Endodermal cell (in vitro differentiated cells): ENCODE measurements around the gene PAPOLA. TPM values are rescaled to one million over a fixed set of nuclear protein-coding genes. Genes with fewer than 3 reads are reported as not detected.

Experiments
- DNase-seq: peaks from one replicate; pipeline ENCODE4 v3.0.0-alpha.2; 2017
- H3K27ac ChIP-seq: 2 replicates; pipeline ENCODE4 v1.5.1; 2013; ENCODE audit warnings: mild to moderate bottlenecking, low read depth, low read length, moderate library complexity
- H3K27me3 ChIP-seq: 2 replicates; pipeline ENCODE4 v1.6.1; 2013; ENCODE audit warnings: mild to moderate bottlenecking, low read length, moderate library complexity; ENCODE audit not compliant: insufficient read depth, control insufficient read depth, poor library complexity, severe bottlenecking
- H3K36me3 ChIP-seq: 2 replicates; pipeline ENCODE4 v1.7.0; 2013; ENCODE audit warnings: mild to moderate bottlenecking, low read length, moderate library complexity; ENCODE audit not compliant: control insufficient read depth, insufficient read depth
- H3K4me1 ChIP-seq: one replicate; pipeline ENCODE4 v1.7.0; 2013; ENCODE audit warnings: low read length; ENCODE audit not compliant: control insufficient read depth, insufficient read depth
- H3K4me3 ChIP-seq: 2 replicates; pipeline ENCODE4 v1.5.1; 2013; ENCODE audit warnings: mild to moderate bottlenecking, low read length, moderate library complexity
- H3K9ac ChIP-seq: 2 replicates; pipeline ENCODE4 v1.6.1; 2013; ENCODE audit warnings: mild to moderate bottlenecking, low read length, moderate library complexity; ENCODE audit not compliant: poor library complexity, severe bottlenecking; ENCODE audit errors: extremely low read depth
- H3K9me3 ChIP-seq: 2 replicates; pipeline ENCODE4 v1.6.1; 2013; ENCODE audit warnings: mild to moderate bottlenecking, low read length, moderate library complexity; ENCODE audit not compliant: control insufficient read depth
- H3K27ac Mint-ChIP-seq: 2 replicates; pipeline ENCODE4 v1.8.0; 2020; ENCODE audit warnings: mixed read lengths
- H3K27me3 Mint-ChIP-seq: 2 replicates; pipeline ENCODE4 v1.8.0; 2021; ENCODE audit warnings: mild to moderate bottlenecking, mixed read lengths; ENCODE audit not compliant: insufficient read depth
- H3K36me3 Mint-ChIP-seq: 2 replicates; pipeline ENCODE4 v1.8.0; 2020; ENCODE audit warnings: low read depth, mixed read lengths
- H3K4me1 Mint-ChIP-seq: 2 replicates; pipeline ENCODE4 v1.8.0; 2020; ENCODE audit warnings: mixed read lengths
- H3K4me3 Mint-ChIP-seq: 2 replicates; pipeline ENCODE4 v1.8.0; 2020; ENCODE audit warnings: mild to moderate bottlenecking, moderate library complexity, mixed read lengths
- H3K9me3 Mint-ChIP-seq: 2 replicates; pipeline ENCODE4 v1.8.0; 2020; ENCODE audit warnings: mild to moderate bottlenecking, mixed read lengths
- CTCF ChIP-seq: fragments of 200-600 bp; sonication (generic); conservative IDR thresholded peaks from 2 replicates; pipeline ENCODE4 v1.5.0; 2021; ENCODE audit warnings: antibody characterized with exemption, mild to moderate bottlenecking
- WGBS, 2 experiments: methylation state at CpG; one replicate each; pipeline versions ENCODE4 v1.1.5 to v1.1.7; 2013; ENCODE audit warnings: missing lambda C conversion rate in 2 of 2, mixed read lengths in 1 of 2; ENCODE audit not compliant: insufficient coverage in 1 of 2, insufficient read length in 1 of 2; 5-methylcytosine and 5-hydroxymethylcytosine counted together
- total RNA-seq, 2 donors: library from RNA; stranded (reverse); fragmentation: NEBNext Ultra II Directional in 1 of 2; extraction: Animal tissue kit (Norgen Biotek cat#: 25700) in 1 of 2; gene quantifications; 2 replicates in 1 of 2; 3 replicates in 1 of 2; pipeline ENCODE4 v1.2.1, GENCODE V29; 2021

Gene PAPOLA
- total RNA-seq, 2 donors from 2014 or later, result 218 to 225 TPM

GRCh38 chr14:96512122-96512521, 9.9 kb downstream of the PAPOLA start:
- Mint-ChIP-seq H3K4me3 (no peak overlapping the region), H3K4me1 (peaks cover 27% of the 10 kb centered on the region)

GRCh38 chr14:96512602-96513397, 10.6 kb downstream of the PAPOLA start:
- Histone ChIP-seq H3K9me3 (no peaks in the 10 kb centered on the region), H3K9ac (no peak overlapping the region), H3K4me1 (peaks cover 5% of the 10 kb centered on the region), H3K27me3 (no peaks in the 10 kb centered on the region), H3K4me3 (no peak overlapping the region), H3K27ac (no peak overlapping the region), H3K36me3 (no peaks in the 10 kb centered on the region)
- H3K4me1 Mint-ChIP-seq, result peaks cover 27% of the 10 kb centered on the region
- DNase-seq, result no peak
- no peaks in the 10 kb centered on the region for H3K27me3 Mint-ChIP-seq
- no peak overlapping the region for H3K4me3 Mint-ChIP-seq
- H3K27ac Mint-ChIP-seq, result no peak overlapping the region
- WGBS, 2 experiments, result 87 to 89% methylated on average over 1 to 5 of the region's 5 CpGs
- H3K9me3 Mint-ChIP-seq, result no peaks in the 10 kb centered on the region
- no peaks in the 10 kb centered on the region for H3K36me3 Mint-ChIP-seq
- TF ChIP-seq CTCF, result no peak

More at GRCh38 chr14:96512122-96512521, 9.9 kb downstream of the PAPOLA start:
- Mint-ChIP-seq H3K36me3 (no peaks in the 10 kb centered on the region), H3K27me3 (no peaks in the 10 kb centered on the region), H3K9me3 (no peaks in the 10 kb centered on the region), H3K27ac (no peak overlapping the region)
- Histone ChIP-seq H3K9me3 (no peaks in the 10 kb centered on the region), H3K27ac (no peak overlapping the region), H3K36me3 (no peaks in the 10 kb centered on the region), H3K9ac (no peak overlapping the region), H3K4me3 (no peak overlapping the region), H3K27me3 (no peaks in the 10 kb centered on the region), H3K4me1 (peaks cover 5% of the 10 kb centered on the region)
- TF ChIP-seq CTCF, result no peak
- WGBS, 2 experiments, result no CpG with 5 or more reads among the region's 2 CpGs
- DNase-seq, result no peak

- Histone ChIP-seq H3K9ac (no peak overlapping the region), H3K36me3 (no peaks in the 10 kb centered on the region), H3K4me3 (no peak overlapping the region), H3K9me3 (no peaks in the 10 kb centered on the region), H3K27ac (no peak overlapping the region), H3K27me3 (no peaks in the 10 kb centered on the region), H3K4me1 (peaks cover 5% of the 10 kb centered on the region)
- H3K9me3 Mint-ChIP-seq, result no peaks in the 10 kb centered on the region
- H3K36me3 Mint-ChIP-seq, result peaks cover under 1% of the 10 kb centered on the region
- WGBS, 2 experiments, result 96 to 100% methylated on average over 1 to 3 of the region's 3 CpGs
- H3K27me3 Mint-ChIP-seq, result no peaks in the 10 kb centered on the region
- DNase-seq, result no peak
- H3K4me3 Mint-ChIP-seq, result no peak overlapping the region
- peaks cover 24% of the 10 kb centered on the region for H3K4me1 Mint-ChIP-seq
- H3K27ac Mint-ChIP-seq, result no peak overlapping the region
- no peak for TF ChIP-seq CTCF
These were observed 12.5 kb downstream of the PAPOLA start for GRCh38 chr14:96514694-96515093.
